T-helper 1 cell (primary cell): ENCODE data around the gene RERGL.
"Not testable (repeated sequence)": the region's sequence is repeated elsewhere in the genome, so short reads cannot be mapped to it uniquely, and the experiment has no call there.

Experiments used
- DNase-seq, 5 donors: peaks; one replicate each; pipeline ENCODE4 v3.0.0-alpha.2; 2012 to 2020
- total RNA-seq, 4 donors: gene quantifications; one replicate each; lab custom pipeline; 2026; lab: John Stamatoyannopoulos, UW

Gene RERGL, protein sequence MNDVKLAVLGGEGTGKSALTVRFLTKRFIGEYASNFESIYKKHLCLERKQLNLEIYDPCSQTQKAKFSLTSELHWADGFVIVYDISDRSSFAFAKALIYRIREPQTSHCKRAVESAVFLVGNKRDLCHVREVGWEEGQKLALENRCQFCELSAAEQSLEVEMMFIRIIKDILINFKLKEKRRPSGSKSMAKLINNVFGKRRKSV
- total RNA-seq: 0 reads per million in 4 donors

DNA sequence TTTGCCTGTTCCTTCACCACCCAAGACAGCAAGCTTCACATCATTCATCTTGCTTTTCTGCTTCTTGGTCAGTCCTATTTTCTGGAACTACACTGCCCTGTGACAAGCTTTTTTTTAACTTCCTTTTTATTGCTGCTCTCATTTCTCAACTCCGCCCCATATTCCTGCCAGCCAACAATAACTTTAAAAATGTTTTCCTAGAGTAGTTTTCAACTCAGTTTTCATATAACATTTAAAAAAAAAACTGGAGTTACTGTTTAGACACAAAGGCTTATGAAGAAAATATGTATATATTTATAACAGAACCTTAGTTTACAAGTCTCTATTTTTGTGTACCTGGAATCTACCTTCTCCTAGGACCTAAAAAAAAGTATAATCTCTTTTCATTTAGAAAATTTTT lies at the start of gene RERGL:
TSS of gene RERGL (minus strand) at position 101 of the 400 bp plus-strand sequence. CDS start at position 48, 53 bp downstream.
- no peak for DNase-seq

DNA sequence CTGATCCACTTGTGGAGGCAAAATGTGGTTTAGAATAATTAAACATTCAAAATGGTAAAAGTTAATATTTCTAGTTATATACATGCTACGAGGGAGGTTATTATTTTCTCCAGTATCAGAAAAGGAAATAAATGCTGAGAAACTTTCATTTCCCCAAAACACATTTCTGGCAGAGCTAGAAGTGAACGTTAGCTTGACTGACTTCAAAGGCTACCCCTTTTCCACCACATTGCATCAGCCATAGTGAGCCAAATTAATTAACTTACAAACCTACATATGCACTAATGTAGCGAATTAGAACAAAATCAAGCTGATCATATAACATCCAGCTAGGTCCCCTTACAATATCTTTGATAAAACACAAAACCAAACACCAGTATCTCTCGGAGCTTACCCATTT lies 49.3 kb upstream of the RERGL start:
- no peak for DNase-seq

DNA sequence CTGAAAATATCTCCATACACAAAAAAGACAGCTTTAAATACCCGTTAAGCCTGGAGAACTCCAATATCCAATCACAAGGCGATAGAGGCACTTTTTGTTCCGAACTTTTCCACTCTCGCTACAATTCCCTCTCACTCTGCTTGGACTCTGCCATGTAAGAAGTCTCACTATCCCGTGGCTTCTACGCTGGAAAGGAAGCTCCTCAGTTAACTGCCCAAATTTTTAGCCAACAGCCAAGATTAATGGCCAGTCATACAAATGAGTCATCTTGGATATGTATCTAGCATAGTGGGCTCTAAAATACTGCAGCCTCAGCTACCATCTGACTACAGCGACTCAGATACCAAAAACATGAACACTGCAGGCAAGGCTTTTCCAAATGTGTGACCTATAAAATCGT lies 45.5 kb upstream of the RERGL start:
- no peak for DNase-seq

DNA sequence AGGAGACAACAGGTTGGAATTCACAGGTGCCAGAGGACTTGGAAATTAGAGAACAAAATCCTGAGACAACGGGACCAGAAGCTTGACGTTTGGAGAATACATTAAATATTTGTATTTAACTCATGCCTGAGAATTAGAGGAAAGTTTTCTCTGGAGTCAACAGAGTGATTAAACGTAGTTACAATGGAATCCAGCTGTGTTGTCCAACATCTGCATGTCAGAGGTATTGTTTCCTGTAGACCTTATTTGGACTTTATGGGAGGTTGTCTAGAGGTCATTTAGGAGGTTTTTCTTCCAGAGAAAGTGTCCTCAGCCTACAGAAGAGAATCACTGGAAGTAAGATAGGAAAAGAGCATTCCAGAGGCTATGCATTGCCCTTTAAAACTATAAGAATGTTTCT lies 45.1 kb upstream of the RERGL start:
- no peak for DNase-seq

DNA sequence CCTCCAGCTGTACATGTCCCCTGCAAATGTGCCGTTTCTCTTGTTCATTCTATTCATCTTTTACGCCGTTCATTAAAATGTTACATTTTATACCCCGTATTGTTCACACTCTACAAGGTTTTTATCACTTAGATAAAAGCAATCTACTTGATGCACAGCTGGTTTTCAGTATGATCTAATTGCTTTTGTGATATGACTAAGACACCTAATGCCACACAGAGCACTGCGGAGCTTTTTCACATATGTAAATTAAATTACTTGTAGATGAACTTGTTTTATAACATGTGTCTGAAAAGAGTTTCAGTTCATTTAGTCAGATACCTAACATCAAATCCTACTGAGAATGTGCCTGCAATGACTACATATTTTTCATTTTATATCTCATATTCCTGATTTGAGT lies 40.9 kb upstream of the RERGL start:
- no peak for DNase-seq

DNA sequence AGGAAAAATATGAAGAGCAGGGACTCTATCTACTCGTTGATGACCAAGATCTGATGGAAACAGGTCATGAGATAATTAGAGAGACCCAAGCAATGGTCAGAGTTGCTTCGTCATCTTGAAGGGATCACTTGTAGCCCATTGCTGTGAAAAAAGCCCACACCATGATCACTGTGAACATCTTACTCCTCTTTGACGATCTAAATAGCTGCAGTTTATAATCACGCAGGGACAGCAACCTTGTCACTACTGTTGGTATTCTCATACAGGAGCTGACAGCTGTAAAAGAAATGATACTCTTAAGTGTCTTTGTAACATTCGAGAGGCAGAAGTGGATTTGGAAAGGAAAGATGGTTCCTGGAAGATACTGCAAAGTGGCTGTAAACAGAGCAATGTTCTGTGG lies 33.7 kb upstream of the RERGL start:
- no peak for DNase-seq

DNA sequence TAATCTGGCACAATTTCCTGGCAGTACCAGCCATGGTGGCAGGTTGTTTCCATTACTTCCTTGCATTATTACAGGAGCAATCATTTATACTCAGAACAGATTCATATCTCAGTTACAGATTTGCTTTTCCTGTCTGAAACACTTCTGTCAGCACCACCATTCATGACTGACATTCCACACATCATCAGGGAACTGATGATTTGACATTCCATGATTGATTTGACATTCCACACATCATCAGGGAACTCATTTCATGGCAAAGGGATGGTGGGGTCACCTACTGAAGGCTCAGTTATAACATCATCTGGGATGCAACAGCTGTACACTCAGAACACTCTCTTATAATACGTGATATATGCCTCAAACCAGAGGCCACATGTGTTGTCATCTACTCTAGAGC lies 30.9 kb upstream of the RERGL start:
- DNase-seq: no peak

DNA sequence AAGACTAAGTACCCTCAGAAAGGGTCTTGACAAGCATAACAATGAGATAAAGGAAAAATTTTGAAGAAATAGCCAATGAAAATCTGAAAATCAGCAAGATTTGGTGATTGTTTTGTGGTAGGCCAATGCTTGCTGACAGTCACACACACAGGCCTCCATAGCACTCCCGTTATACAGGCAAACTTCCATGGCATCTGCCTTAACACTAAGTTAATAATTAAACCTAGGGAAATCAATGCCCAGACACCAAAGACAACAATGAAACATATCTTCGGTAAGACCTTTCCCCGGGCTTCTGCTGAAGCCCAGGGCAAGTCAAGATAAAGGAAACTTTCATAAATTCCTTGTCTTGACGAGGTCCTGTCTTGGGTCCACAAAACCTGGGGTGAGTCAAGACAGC lies 18.6 kb upstream of the RERGL start:
- DNase-seq: no peak

DNA sequence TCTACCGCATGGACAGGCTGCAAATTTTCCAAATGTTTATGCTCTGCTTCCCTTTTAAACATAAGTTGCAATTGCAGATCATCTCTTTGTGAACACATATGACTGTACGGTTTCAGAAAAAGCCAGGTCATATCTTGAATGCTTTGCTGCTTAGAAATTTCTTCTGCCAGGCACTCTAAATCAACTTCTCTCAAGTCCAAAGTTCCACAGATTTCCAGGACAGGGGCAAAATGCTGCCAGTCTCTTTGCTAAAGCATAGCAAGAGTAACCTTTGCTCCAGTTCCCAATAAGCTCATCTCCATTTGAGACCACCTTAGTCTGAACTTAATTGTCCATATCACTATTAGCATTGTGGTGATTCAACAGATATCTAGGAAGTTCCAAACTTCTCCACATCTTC lies 13.6 kb upstream of the RERGL start:
- DNase-seq: no peak

DNA sequence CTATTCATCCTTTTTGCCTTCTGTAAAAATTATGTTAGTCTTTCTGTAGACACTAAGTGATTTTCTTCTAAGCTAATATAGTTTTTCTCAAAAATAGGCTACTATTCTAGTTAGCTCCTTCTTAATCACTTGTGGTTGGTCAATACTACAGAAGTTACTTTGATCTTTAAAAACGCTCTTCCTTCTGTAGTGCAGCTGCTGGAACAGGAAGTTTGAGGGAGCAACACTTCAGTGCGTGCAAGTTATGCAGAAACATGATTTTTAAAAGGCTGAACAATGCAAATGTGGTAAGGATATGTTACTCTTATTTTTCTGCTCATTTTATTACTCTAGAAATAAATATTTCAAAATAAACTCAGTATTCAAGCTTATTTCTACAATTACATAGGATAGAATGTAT lies 11.1 kb upstream of the RERGL start:
- DNase-seq: no peak

DNA sequence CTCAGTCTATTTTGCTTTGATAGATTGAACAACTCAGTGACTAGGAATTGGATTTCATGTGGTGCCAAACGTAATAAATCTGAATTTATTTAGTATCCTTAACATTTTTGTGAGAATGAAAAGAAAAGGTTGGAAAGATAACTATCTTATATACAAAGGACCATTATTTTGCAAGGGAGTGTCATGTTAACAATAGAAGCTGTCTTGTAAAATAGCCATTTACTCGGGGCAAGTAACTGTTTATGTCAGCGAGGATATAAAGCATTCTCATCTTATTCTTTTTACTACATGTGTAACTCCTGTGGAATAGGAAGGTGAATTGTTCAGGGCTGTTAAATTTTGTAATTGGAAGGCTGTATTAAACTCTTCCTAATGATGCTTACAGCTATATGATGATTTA lies 5.9 kb downstream of the RERGL start:
- no peak for DNase-seq

DNA sequence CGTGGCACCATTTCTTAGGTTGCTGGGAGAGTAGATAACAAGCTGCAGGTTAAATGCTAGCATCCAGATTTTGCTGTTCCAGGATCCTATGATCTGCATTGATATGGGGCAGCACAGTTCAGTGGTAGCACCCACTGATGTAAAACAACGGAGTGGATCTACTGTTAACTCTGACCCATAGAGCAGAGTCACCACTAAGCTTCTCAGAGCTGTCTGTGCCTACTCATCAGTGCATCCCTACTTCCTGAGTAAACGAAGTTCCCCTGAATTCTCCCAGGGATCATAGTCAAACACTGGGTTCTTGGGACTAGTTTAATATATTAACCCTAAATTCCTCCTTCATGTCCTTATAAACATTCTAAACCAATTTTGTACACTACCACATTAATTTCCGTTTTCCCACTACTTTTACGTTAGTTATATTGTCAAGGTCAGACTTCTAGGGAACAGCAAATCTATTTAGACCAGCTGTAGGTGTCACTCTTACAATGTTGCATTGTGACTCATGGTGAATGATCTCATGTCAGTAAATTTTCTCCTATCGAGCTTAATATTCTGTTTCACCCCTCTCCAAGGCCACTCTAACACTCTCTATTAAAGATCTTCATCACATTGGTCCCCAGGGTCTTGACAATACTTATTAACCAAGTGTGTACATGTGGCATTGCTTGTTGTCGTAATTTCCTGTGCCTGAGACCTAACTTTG lies 10.3 kb downstream of the RERGL start:
- no peak for DNase-seq

DNA sequence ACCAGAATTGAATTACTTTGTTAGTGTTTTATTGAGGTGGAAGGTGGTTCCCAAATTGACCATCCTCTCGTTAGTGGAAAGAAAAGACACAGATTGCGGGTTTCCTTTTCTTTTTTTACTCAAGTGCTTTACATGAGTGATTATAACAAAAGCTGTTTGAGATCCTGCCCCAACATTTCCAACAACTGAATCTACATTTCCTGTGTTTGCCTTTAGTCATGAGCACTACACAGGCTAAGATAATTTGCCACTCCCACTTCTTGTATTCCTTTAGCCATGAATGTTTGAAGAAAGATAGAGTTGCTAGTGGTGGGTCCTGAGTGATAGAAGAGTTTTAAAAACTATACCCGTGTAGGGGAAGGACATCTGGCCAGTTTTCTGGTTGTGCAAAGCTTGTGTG lies 16.0 kb downstream of the RERGL start:
- DNase-seq: no peak

DNA sequence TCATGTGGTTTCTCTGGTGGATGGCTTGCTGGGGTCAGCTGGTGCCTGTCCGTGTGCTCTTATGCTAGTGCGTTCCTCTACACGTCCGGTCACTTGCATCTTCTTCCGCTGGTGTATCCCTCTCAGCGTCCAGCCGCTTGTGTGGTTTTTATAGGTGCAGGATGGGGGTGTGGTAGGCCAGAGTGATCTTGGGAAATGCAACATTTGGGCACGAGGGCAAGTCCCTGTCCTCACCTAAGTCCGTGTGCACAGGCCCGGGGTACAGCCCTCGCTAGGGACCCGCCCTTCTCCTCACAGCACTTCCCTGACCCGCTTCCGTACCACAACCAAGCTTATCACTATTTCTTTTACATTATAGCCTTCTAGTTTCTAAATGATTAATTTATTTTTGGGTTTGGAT lies 17.3 kb downstream of the RERGL start:
- DNase-seq: no peak

DNA sequence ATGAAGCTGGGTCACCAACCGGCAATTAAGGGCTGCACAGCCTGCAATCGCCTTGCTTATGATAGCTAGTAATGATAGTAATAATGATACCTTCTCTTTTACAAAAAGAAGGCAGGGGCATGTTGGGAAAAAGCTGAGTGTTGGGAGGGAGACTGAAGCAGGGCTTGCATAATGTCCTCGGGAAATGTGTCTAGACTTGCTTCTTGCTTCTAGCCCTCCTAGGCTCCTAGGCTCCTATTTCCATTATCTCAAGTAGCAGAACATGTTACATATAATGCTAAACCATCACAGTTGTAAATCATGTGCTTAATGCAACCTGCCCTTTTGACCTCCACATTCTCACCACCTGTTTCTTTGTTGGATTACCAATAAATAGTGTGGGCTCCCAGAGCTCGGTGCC lies 18.7 kb downstream of the RERGL start:
- no peak for DNase-seq

DNA sequence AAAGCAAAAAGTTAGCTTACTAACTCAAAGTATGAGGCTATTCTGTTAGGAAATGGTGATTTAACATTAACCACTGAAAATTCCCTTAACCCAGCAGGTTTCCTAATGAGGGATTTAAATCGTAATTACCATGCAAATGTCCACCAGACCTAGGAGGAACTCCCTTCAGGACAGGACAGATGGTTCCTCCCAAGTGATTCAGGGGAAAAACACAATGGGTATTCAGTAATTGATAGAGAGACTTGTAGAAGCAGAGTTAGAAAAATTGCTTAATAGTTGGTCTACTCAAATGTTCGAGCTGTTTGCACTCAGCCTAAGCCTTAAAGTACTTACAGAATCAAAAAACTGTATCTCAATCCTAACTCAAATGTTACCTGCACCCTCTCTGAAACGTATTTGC lies 21.6 kb downstream of the RERGL start:
- no peak for DNase-seq

DNA sequence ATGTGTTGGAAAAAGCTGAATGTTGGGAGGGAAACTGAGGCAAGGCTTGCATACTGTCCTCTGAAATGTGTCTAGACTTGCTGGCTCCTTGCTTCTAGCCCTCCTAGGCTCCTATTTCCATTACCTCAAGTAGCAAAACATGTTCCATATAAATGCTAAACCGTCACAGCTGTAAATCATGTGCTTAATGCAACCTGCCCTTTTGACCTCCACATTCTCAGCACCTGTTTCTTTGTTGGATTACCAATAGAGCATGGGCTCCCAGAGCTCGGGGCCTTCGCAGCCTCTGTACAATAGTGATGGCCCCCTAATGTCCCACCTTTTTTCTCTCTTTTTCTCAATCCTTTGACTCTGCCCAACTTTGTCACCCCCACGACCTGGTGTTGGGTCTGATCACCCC lies 23.3 kb downstream of the RERGL start:
- no peak for DNase-seq

DNA sequence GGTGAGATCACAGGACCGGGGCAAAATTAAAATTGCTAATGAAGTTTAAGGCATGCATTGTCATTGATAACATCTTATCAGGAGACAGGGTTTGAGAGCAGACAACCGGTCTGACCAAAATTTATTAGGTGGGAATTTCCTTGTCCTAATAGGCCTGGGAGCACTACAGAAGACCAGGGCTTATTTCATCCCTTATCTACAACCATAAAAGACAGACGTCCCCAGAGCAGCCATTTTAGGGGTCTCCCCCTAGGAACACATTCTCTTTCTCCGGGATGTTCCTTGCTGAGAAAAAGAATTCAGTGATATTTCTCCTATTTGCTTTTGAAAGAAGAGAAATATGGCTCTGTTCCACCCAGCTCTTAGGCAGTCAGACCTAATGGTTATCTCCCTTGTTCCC lies 27.1 kb downstream of the RERGL start:
- not testable (repeated sequence) for DNase-seq

DNA sequence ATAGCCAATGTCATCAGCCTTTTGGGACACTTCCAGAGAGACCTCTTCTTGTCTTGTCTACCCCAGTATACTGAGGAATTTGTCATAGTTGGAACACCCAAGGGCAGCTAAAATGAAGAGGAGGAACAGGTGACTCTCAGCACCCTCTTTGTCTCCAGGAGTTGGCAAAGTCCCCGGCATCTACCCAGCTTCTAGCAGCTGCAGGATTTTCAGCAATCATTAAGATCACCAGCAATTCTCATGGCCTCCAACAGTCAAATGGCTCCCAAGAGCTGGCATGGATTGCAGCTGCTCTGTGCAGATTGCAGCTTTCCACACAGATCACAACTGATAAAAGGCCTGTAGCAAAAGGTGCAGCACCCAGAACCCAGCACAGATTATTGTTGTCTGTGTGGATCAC lies 32.9 kb downstream of the RERGL start:
- no peak for DNase-seq

DNA sequence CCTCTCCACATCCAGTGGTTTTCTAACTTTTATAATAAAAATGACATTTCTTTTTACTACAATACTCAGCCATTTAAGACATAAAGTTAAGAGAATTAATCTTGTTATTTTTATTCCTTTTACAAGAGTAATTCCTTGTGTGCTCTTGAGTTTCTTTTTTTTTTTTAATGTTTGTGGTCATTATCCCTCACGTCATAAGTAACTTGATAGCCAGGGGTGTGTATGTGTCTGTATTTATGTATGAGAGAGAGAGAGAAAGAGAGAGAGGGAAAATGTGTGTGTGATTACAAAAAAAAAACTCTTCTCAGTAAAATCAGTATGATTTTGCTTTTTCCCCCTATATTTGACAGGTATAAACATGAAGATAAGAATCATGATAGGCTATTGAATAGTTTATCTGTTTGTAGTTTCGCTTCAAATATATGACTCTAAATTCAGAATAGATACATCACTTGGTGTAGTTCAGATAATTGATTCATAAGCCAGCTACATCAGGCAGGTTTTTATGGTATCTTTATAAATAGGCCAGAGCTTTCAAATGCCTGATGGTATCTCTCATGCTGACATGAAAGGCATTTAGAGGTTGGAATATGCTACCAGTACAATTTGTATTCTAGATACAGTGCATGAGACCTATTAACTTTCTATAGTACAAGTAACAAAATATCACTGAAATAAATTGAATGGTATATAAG lies 34.9 kb downstream of the RERGL start:
- no peak for DNase-seq

DNA sequence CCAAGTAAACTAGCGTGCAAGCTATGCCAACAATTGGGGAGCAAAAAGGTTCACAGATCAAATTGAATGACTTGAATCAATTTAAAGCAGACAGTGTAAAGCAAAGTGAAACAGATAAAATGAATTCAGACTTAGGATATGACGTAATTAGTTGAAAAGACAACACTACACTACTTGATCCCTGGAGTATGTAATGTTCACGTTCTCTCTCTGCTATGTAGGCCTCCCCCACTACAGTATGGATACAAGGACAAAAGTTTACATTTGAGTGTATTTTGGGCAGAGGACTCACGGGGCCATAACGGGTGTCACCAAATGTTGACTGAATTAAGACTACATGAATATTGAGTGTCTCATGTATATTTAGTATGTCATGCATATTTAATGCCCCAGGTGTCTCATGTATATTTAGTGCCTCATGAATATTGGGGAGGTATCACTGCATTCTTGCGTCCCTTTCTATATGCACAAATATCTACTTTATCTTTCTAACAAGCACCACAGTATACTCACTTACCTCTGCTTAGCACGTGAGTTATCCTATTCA lies 44.5 kb downstream of the RERGL start:
- no peak for DNase-seq

DNA sequence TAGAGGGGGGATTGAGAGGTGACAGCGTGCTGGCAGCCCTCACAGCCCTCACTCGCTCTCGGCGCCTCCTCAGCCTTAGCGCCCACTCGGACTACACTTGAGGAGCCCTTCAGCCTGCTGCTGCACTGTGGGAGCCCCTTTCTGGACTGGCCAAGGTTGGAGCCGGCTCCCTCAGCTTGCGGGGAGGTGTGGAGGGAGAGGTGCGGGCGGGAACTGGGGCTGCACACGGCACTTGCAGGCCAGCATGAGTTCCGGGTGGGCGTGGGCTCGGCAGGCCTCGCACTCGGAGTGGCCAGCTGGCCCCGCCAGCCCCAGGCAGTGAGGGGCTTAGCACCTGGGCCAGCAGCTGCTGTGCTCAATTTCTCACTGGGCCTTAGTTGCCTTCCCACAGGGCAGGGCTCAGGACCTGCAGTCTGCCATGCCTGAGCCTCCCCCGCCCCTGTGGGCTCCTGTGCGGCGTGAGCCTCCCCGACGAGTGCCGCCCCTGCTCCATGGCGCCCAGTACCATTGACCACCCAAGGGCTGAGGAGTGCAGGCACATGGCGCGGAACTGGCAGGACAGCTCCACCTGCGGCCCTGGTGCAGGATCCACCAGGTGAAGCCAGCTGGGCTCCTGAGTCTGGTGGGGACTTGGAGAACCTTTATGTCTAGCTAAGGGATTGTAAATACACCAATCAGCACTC lies 49.8 kb downstream of the RERGL start:
- DNase-seq: not testable (repeated sequence)
